T-helper 2 cell treated with Interferon-gamma antibody and Interleukin-4, amounts not matched to agents 5 μg/mL and 100 μg/mL, for 36 hours (primary cell): ENCODE results near the gene LAMA4.

Experiments used
- DNase-seq: peaks from one replicate; pipeline ENCODE4 v3.0.0; 2021; ENCODE audit warnings: low spot score
- H3K27ac Mint-ChIP-seq: one replicate; pipeline ENCODE4 v1.8.0; 2021; ENCODE audit warnings: mild to moderate bottlenecking, mixed read lengths
- H3K27me3 Mint-ChIP-seq: one replicate; pipeline ENCODE4 v1.8.0; 2021; ENCODE audit warnings: low read depth, mixed read lengths
- H3K36me3 Mint-ChIP-seq: one replicate; pipeline ENCODE4 v1.8.0; 2021; ENCODE audit warnings: low read depth, mixed read lengths
- H3K4me1 Mint-ChIP-seq: one replicate; pipeline ENCODE4 v1.8.0; 2021; ENCODE audit warnings: low read depth, mixed read lengths
- H3K4me3 Mint-ChIP-seq: one replicate; pipeline ENCODE4 v1.8.0; 2022; ENCODE audit warnings: mild to moderate bottlenecking, moderate library complexity, mixed read lengths
- H3K9me3 Mint-ChIP-seq: one replicate; pipeline ENCODE4 v1.8.0; 2021; ENCODE audit warnings: mixed read lengths

The LAMA4 gene

DNA sequence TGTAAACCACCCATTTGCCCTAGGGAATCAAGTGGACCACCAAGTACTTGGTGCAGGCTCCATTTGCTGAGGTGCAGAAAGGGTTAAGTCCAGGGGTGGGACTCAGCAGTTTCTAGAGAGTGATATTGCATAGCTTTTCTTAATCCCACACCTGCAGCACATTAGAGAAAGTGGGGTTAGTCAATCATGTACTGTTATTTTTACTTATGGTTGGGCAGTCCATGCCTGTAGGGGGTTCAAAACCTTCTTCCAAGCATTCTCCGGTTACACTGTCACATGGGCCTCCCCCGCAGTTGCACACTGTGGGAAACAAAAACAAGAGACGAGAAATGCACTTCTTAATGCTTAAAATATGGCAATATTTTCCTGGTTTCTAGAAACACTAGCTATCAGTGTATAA lies 65.5 kb downstream of the LAMA4 start:
- H3K27me3 Mint-ChIP-seq: peaks cover 41% of the 10 kb centered on the region
- no peaks in the 10 kb centered on the region for H3K4me1 Mint-ChIP-seq
- no peak overlapping the region for H3K27ac Mint-ChIP-seq
- H3K4me3 Mint-ChIP-seq: no peak overlapping the region
- H3K36me3 Mint-ChIP-seq: no peaks in the 10 kb centered on the region
- no peak for DNase-seq
- H3K9me3 Mint-ChIP-seq: no peaks in the 10 kb centered on the region

DNA sequence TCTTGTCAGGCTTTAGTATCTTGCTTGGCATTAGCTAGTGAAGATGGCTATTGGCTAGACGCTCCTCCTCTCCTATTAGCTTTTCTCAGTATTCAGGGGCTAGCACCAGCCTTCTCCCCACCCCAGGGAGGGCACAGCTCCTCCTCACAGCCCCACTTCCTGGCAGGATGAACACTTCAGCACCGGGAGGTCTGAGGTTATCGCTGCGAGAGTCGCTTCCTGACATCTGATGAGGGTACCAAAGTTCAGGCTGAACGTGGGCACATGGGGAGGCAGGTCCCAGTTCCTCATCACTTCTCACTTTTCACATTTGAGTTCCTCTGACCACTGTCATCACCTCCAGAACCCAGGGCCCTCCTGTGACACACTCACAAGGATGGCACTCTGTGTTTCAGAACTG lies 66.6 kb downstream of the LAMA4 start:
- no peak overlapping the region for H3K4me3 Mint-ChIP-seq

DNA sequence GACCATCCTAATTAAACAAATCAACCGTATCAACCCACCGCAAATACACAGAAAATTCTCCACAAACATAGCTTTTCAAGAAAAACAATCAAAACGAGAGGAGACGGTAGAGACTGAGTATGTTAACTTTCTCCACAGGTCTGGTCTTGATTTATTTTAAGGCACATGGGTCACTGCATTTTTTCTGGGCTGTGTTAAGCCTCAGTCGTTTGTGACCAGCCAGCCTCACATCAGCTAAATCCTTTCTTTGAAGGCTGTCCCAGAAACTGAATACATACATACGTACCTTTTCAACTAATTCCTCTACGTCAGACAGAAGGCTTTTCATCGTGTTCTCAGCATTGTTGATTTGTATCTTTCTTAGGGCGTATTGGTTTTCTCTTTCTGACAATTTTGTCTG lies 69.4 kb downstream of the LAMA4 start:
- H3K4me1 Mint-ChIP-seq: no peaks in the 10 kb centered on the region
- DNase-seq: no peak
- H3K4me3 Mint-ChIP-seq: no peak overlapping the region
- H3K27ac Mint-ChIP-seq: no peak overlapping the region
- no peaks in the 10 kb centered on the region for H3K9me3 Mint-ChIP-seq
- H3K27me3 Mint-ChIP-seq: peaks cover 49% of the 10 kb centered on the region
- H3K36me3 Mint-ChIP-seq: no peaks in the 10 kb centered on the region

More for the DNA sequence above, 66.6 kb downstream of the LAMA4 start:
- H3K27ac Mint-ChIP-seq: no peak overlapping the region
- H3K36me3 Mint-ChIP-seq: no peaks in the 10 kb centered on the region
- no peak for DNase-seq
- H3K27me3 Mint-ChIP-seq: peaks cover 42% of the 10 kb centered on the region
- no peaks in the 10 kb centered on the region for H3K4me1 Mint-ChIP-seq
- H3K9me3 Mint-ChIP-seq: no peaks in the 10 kb centered on the region

DNA sequence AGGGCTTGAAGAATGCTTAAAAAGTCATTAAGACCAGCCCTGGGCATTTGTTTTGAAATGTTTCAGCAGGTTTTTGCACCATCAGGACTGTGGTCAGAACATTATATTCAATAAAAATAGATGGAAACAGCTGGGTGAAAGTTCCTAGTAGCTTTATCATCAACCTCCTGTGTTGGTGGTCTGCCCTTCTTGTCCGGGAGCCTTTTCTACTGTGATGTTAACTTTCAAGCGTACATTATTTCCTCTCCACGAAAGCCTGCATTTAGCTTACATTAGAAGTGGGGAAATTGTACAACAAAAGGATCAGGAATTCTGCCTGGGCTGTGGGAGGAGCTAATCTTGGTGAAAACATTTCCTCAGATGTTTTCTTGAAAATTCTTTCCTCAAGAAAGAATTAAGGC lies 71.1 kb downstream of the LAMA4 start:
- no peaks in the 10 kb centered on the region for H3K4me1 Mint-ChIP-seq
- no peak overlapping the region for H3K4me3 Mint-ChIP-seq
- H3K27ac Mint-ChIP-seq: no peak overlapping the region
- H3K27me3 Mint-ChIP-seq: peaks cover 43% of the 10 kb centered on the region
- DNase-seq: no peak
- no peaks in the 10 kb centered on the region for H3K9me3 Mint-ChIP-seq
- no peaks in the 10 kb centered on the region for H3K36me3 Mint-ChIP-seq

DNA sequence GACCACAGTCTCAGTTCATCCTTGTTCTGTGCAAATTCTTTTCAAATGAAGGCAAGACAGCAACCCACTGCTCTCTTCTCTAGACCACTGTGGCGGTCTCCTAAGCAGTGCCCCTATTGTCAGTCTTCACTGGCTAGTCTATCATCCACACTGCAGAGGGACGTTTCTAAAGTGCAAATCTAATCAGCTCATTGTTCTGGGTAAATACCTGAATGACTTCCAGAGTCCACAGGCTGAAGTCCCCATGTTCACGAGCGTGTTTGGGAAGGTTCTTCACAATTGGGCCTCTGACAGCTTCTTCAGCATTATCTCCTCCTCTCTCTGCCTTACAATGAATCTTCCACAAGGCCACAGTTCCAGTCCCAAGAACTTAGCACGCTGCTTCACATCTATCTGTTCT lies 73.2 kb downstream of the LAMA4 start:
- Mint-ChIP-seq H3K27ac (no peak overlapping the region), H3K9me3 (no peaks in the 10 kb centered on the region), H3K4me3 (no peak overlapping the region), H3K27me3 (peaks cover 33% of the 10 kb centered on the region), H3K36me3 (no peaks in the 10 kb centered on the region), H3K4me1 (no peaks in the 10 kb centered on the region)
- DNase-seq: no peak

DNA sequence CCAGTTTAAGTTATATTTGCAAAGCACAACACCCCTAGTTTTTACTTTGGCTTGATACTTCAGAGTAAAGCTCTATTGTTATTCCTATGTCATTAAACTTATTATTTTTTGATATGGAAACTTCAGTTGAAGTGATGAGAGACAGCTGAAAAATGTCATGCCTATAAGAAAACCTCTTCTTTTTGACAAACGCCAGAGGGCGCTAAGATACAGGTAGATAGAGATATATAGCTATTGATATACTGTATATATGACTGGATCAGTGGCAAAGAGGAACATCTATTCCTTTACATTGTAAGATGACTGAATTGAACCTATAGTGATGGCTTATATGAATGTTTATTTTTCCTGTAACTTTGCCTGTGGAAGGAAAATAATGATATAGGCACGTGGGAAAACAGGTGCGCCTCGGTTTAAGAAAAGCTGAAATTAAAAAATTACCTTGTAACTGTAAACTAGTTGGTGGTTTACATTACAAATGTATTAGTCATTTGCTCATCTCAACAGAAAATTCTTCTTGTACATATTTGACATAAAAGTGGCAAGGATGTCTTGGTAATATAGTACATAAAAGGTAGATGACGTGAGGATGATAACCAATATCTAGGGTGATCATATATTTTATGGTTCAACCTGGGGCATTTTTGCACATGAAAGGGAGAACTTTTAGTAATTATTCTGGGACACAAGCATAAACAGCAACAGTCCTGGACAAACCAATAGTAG lies 74.1 kb downstream of the LAMA4 start:
- H3K27ac Mint-ChIP-seq: no peak overlapping the region
- H3K4me1 Mint-ChIP-seq: no peaks in the 10 kb centered on the region
- H3K36me3 Mint-ChIP-seq: no peaks in the 10 kb centered on the region
- peaks cover 33% of the 10 kb centered on the region for H3K27me3 Mint-ChIP-seq
- H3K4me3 Mint-ChIP-seq: no peak overlapping the region
- no peak for DNase-seq
- H3K9me3 Mint-ChIP-seq: no peaks in the 10 kb centered on the region

DNA sequence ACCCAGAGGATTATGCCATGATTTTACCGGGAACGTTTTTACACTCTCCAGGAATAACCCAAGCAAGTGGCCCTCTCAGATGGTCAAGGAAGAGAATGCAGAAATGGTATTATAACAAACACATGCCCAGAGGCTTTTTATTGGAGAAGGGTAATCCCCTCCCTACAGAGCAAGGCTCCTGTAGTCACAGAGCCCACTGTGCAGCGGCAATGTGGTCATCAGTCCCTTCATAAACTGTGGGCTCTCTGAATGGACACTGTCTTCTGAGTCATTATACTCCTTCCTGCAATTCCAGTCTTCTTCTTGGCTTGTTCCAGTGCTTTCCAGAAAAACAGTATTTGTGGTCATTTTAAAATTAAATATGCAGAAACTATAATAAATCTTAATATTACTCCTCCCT lies 74.7 kb downstream of the LAMA4 start:
- Mint-ChIP-seq H3K4me1 (no peaks in the 10 kb centered on the region), H3K27ac (no peak overlapping the region), H3K36me3 (no peaks in the 10 kb centered on the region), H3K27me3 (peaks cover 35% of the 10 kb centered on the region), H3K9me3 (no peaks in the 10 kb centered on the region), H3K4me3 (no peak overlapping the region)
- no peak for DNase-seq

DNA sequence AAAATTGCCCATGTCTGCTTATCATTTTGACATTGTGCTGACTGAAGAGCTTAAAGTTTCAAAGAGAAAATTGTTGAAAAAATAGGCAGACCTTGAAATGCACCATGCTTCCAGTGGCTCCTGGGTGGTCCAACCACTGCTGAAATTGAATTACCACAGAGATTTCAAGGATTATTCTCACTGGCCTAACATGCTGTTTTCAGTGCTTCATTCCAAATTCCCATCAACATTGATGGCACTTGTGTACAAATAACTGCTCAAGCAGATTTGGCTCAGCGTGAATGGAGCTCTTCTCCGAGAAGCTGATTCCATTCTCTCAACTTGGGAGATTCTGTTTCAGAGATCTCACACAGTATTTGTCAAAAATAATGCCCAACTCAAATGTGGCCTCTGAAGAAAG lies 75.5 kb downstream of the LAMA4 start:
- no peaks in the 10 kb centered on the region for H3K9me3 Mint-ChIP-seq
- no peak overlapping the region for H3K27ac Mint-ChIP-seq
- H3K4me3 Mint-ChIP-seq: no peak overlapping the region
- H3K27me3 Mint-ChIP-seq: peaks cover 36% of the 10 kb centered on the region
- no peaks in the 10 kb centered on the region for H3K4me1 Mint-ChIP-seq
- no peaks in the 10 kb centered on the region for H3K36me3 Mint-ChIP-seq
- DNase-seq: no peak

DNA sequence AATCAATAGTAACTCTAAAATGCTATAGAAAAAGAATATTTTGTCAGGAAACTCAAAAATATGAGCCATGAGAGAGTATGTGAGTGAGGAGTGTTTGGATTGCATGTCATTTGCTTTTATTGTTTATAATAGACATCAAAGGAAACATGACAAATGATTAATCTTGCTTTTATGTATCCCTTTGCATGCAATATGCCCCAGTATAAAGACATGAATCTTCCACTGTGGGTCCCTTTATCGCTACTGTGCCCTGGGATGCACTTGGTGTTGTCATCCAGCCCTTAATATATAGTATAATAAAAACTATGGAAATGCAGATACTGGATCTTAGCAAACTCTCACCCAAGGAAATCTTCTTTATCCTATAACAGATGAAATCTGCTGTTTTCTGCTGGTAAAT lies 77.3 kb downstream of the LAMA4 start:
- Mint-ChIP-seq H3K36me3 (no peaks in the 10 kb centered on the region), H3K27ac (no peak overlapping the region), H3K9me3 (no peaks in the 10 kb centered on the region), H3K4me1 (no peaks in the 10 kb centered on the region), H3K27me3 (peaks cover 33% of the 10 kb centered on the region), H3K4me3 (no peak overlapping the region)
- DNase-seq: no peak

DNA sequence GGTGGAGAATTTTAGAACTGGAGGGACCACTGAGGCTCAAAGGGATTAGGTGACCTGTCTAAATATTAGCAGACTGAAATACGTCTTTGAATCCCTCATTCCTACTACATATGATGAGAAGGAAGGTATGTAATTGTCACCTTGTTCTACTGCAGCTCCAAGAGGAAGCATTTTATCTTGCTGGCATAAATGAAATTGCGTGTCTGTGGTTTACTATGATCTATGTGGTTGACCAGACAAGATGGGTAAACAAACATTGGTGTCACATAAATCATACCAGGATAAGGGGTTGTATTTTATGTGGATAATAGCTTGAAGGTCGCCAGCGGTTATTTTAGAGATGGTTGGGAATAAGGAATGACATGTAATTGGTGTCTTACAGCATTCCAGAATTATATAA lies 78.2 kb downstream of the LAMA4 start:
- DNase-seq: no peak
- Mint-ChIP-seq H3K4me1 (no peaks in the 10 kb centered on the region), H3K27me3 (peaks cover 31% of the 10 kb centered on the region), H3K27ac (no peak overlapping the region), H3K9me3 (no peaks in the 10 kb centered on the region), H3K36me3 (no peaks in the 10 kb centered on the region), H3K4me3 (no peak overlapping the region)

DNA sequence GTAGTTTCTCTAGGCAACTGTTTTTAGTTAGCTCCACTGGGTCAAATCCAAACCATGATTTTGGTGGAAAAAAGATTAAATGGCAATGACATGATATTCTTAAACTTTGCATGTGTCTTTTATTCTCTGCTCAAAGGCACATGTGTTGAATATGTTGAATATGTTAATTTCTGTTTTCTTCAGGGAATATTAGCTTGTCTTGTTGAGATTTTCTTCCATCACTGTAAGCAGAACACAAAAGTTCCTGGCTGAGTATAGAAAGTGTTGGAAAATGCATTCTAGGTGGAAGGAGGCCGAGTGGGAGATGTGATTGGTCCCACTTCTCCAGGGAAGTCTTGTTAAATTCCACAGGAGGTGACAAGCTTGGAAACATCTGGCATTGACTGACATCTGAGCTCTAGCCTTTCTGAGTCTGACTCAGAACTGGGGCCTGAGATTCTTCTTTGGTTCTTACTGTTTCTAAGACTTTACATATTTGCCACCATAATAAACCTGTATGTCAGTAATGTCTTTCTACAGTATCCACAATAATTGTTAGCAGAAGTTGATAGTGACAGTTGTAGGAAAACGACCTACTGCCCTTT lies 81.1 kb downstream of the LAMA4 start:
- H3K27me3 Mint-ChIP-seq: peaks cover 44% of the 10 kb centered on the region
- H3K27ac Mint-ChIP-seq: no peak overlapping the region
- H3K36me3 Mint-ChIP-seq: no peaks in the 10 kb centered on the region
- no peak overlapping the region for H3K4me3 Mint-ChIP-seq
- H3K4me1 Mint-ChIP-seq: no peaks in the 10 kb centered on the region
- no peaks in the 10 kb centered on the region for H3K9me3 Mint-ChIP-seq
- no peak for DNase-seq

DNA sequence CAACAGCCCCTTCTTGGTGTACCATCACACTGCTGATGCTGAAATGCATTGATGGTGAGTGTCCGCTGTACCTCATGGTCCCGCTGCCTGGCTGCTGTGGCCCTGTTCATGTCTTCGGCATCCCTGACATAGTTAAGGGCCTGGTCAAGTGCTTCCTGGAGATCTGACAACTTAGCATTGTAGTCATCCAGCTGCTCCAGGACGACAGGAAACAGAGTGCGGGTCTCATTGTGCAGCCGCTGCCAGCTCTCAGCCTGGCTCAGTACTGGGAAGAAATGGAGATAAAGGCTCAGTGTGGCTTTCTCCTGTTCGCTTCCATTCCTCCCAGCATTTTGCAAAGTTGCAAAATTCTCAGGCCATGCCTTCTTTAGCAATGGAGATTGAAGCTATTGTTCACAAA lies 81.8 kb downstream of the LAMA4 start:
- H3K27me3 Mint-ChIP-seq: peaks cover 44% of the 10 kb centered on the region
- H3K9me3 Mint-ChIP-seq: no peaks in the 10 kb centered on the region
- H3K4me3 Mint-ChIP-seq: no peak overlapping the region
- no peak overlapping the region for H3K27ac Mint-ChIP-seq
- no peaks in the 10 kb centered on the region for H3K36me3 Mint-ChIP-seq
- DNase-seq: no peak
- H3K4me1 Mint-ChIP-seq: no peaks in the 10 kb centered on the region

DNA sequence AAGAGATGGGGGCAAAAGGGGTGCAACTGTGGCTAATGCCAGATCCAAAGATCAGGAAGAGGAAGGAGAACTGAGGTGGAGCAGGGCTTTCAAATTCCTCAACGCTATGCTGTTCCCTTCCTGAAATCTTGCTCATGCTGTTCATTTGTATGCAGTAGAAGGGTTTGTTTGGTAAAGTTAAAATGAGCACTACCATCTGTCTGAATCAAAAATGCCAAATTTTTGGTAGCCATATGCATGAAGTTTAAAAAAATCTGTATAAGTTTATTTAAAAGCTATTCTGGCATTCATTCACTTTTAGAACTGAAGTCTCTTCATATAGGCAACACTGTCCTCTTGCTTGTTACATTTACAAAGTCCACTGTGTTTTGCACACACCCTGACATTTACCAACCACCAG lies 84.8 kb downstream of the LAMA4 start:
- Mint-ChIP-seq H3K4me3 (no peak overlapping the region), H3K4me1 (no peaks in the 10 kb centered on the region), H3K27me3 (peaks cover 51% of the 10 kb centered on the region), H3K9me3 (no peaks in the 10 kb centered on the region), H3K27ac (no peak overlapping the region), H3K36me3 (no peaks in the 10 kb centered on the region)
- no peak for DNase-seq

DNA sequence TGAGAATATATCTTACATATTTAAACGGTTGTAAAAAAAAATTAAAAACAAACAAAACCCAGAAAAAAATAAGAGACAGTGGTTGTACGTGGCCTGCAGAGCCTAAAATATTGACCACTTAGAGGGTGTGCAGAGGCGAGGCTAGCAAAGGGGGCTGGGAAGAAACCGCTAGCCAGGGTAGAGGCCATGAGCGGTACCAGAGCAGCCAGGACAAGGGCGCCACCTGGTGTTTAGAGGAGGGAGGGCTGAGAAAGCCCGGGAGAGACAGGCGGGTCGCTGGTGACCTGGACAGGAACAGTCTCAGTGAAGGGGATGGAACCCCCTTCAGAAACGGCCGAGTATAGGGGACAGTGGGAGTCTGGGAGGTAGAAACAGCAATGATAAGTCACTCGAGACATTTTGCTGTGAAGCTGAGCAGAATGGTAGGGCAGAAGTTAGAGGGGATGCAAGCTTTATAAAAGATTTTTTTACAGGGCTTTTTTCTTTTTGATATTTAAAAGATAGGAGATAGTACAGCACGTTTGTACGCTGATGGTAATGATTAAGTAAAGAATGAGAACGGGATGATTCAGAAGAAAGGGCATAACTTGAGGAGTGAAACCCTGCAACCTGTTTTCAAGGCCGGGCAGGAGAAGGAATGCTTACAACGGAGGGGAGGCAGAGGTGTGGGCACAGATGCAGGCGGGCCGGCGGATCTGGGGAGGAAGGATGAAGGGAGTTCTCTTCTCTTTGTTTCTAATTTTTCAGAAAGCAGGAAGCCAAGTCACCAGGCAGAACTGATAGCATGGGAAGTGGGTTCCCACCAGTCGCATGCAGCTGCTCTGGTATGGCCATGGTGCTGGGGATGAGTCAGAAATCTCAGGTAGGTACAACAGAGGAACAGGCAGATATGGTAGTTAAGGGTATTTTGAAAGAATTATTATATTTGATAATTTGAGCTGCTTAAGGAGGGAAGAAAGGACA lies 90.8 kb downstream of the LAMA4 start:
- H3K36me3 Mint-ChIP-seq: no peaks in the 10 kb centered on the region
- DNase-seq: peak; percentile 65
- H3K27me3 Mint-ChIP-seq: peaks cover 55% of the 10 kb centered on the region
- peaks cover 16% of the 10 kb centered on the region for H3K4me1 Mint-ChIP-seq
- no peak overlapping the region for H3K27ac Mint-ChIP-seq
- H3K9me3 Mint-ChIP-seq: no peaks in the 10 kb centered on the region
- H3K4me3 Mint-ChIP-seq: peak overlapping the region; percentile 69
